GM12878 (cell line): Measurements from ENCODE around the gene PTPRF. TPM values are rescaled to one million over a fixed set of nuclear protein-coding genes. Genes with fewer than 3 reads are reported as not detected.

ENCODE experiments used
- ATAC-seq: fragments of 200-7000 bp; cut with Tn5 transposase; 3 replicates; pipeline ENCODE4 v1.9.1; 2020; ENCODE audit warnings: mild to moderate bottlenecking, moderate library complexity
- BruUV-seq: library from RNA; stranded (reverse); fragments of 400-500 nt; replicated peaks from 2 replicates; lab custom pipeline; 2021; lab: Mats Ljungman, UMichigan
- CTCF ChIA-PET: fragments of 300-600 bp; sonication (Branson Sonifier 250); formaldehyde crosslinking; extraction: SDS; loops from one replicate; lab custom pipeline; 2021; ENCODE audit warnings: inconsistent platforms; lab: Yijun Ruan, JAX
- POLR2A ChIA-PET: fragments of 350-600 bp; formaldehyde crosslinking; extraction: SDS; loops from one replicate; lab custom pipeline; 2021; ENCODE audit warnings: inconsistent platforms; lab: Charles Lee
- RAD21 ChIA-PET: fragments of 300-600 bp; sonication (Branson Sonifier 250); formaldehyde crosslinking; loops from one replicate; lab custom pipeline; 2023; ENCODE audit warnings: antibody characterized with exemption; ENCODE audit not compliant: unreplicated experiment; lab: Charles Lee
- SMC1A ChIA-PET: fragments of 300-600 bp; sonication (Branson Sonifier 250); formaldehyde crosslinking; loops from one replicate; lab custom pipeline; 2023; ENCODE audit not compliant: unreplicated experiment, uncharacterized antibody; lab: Charles Lee
- DNase-seq: peaks from one replicate; pipeline ENCODE4 v3.0.0-alpha.2; 2011; ENCODE audit warnings: low read depth, low spot score
- FAIRE-seq: peaks from 3 replicates; lab custom pipeline; 2011; peaks lifted over from hg19 to GRCh38; lab: Jason Lieb, UNC
- H2AFZ ChIP-seq: 2 replicates; pipeline ENCODE4 v1.6.0; 2011; ENCODE audit warnings: low read depth, low read length, control low read depth; ENCODE audit not compliant: control insufficient read depth
- H3K27ac ChIP-seq: 2 replicates; pipeline ENCODE4 v1.5.1; 2011; ENCODE audit warnings: control low read depth; ENCODE audit not compliant: control insufficient read depth, insufficient read depth
- H3K27me3 ChIP-seq, 2 experiments: replicated peaks in 1 of 2; 2 replicates each; pipeline versions ENCODE4 v1.6.0 to v1.6.1; 2011; ENCODE audit warnings: low read length in 1 of 2; ENCODE audit not compliant: control insufficient read depth in 2 of 2, insufficient read depth in 2 of 2
- H3K36me3 ChIP-seq, 2 experiments: 2 replicates each; pipeline ENCODE4 v1.5.1; 2011; ENCODE audit warnings: low read length in 1 of 2; ENCODE audit not compliant: control insufficient read depth in 2 of 2, insufficient read depth in 2 of 2
- H3K4me1 ChIP-seq: 2 replicates; pipeline ENCODE4 v1.6.1; 2011; ENCODE audit warnings: mild to moderate bottlenecking, low read length, moderate library complexity, mixed read lengths; ENCODE audit not compliant: control insufficient read depth, insufficient read depth
- H3K4me2 ChIP-seq: 2 replicates; pipeline ENCODE4 v1.6.0; 2011; ENCODE audit warnings: control low read depth; ENCODE audit not compliant: control insufficient read depth, insufficient read depth
- H3K4me3 ChIP-seq: fragments of 200-600 bp; sonication (generic); 2 replicates; pipeline ENCODE4 v1.5.1; 2016
- H3K79me2 ChIP-seq: 2 replicates; pipeline ENCODE4 v1.6.0; 2011; ENCODE audit warnings: low read length; ENCODE audit not compliant: control insufficient read depth, insufficient read depth
- H3K9ac ChIP-seq: 2 replicates; pipeline ENCODE4 v1.8.0; 2011; ENCODE audit warnings: low read length, control low read depth, mixed read lengths; ENCODE audit not compliant: control insufficient read depth, insufficient read depth
- H3K9me3 ChIP-seq: replicated peaks from 3 replicates; pipeline ENCODE4 v1.5.1; 2011; ENCODE audit warnings: mild to moderate bottlenecking, low read length; ENCODE audit not compliant: control insufficient read depth, insufficient read depth
- H4K20me1 ChIP-seq: 2 replicates; pipeline ENCODE4 v1.6.0; 2011; ENCODE audit not compliant: control insufficient read depth, insufficient read depth
- ATF7 ChIP-seq: fragments of 450-650 bp; IDR thresholded peaks from 2 replicates; pipeline ENCODE4 v1.6.1; 2016; ENCODE audit warnings: low read depth, mild to moderate bottlenecking
- CHD4 ChIP-seq: fragments of 200-600 bp; sonication (generic); IDR thresholded peaks from 2 replicates; pipeline ENCODE4 v1.6.1; 2016; ENCODE audit warnings: mild to moderate bottlenecking
- EZH2 ChIP-seq: IDR thresholded peaks from 2 replicates; pipeline ENCODE4 v1.6.1; 2012; ENCODE audit warnings: low read depth, mild to moderate bottlenecking, control low read depth, inconsistent platforms, low read length, borderline replicate concordance; ENCODE audit not compliant: control insufficient read depth
- FOXK2 ChIP-seq: fragments of 450-650 bp; IDR thresholded peaks from 2 replicates; pipeline ENCODE4 v1.6.1; 2017; ENCODE audit warnings: mild to moderate bottlenecking, moderate library complexity
- IRF4 ChIP-seq: IDR thresholded peaks from 2 replicates; pipeline ENCODE4 v1.6.1; 2011; ENCODE audit warnings: low read depth, low read length
- NBN ChIP-seq: fragments of 450-650 bp; IDR thresholded peaks from 2 replicates; pipeline ENCODE4 v1.6.1; 2016
- NFXL1 ChIP-seq: fragments of 450-650 bp; IDR thresholded peaks from 2 replicates; pipeline ENCODE4 v1.6.1; 2017; ENCODE audit warnings: antibody characterized with exemption, mild to moderate bottlenecking, borderline replicate concordance
- NR2C2 ChIP-seq: IDR thresholded peaks from 2 replicates; pipeline ENCODE4 v1.6.1; 2011; ENCODE audit warnings: borderline replicate concordance, low read depth; ENCODE audit not compliant: control insufficient read depth, insufficient read length
- RAD21 ChIP-seq: IDR thresholded peaks from 2 replicates; pipeline ENCODE4 v1.6.1; 2011; ENCODE audit warnings: mild to moderate bottlenecking, low read depth, low read length, moderate library complexity; ENCODE audit not compliant: insufficient read depth
- SP1 ChIP-seq: IDR thresholded peaks from one replicate; pipeline ENCODE4 v1.6.1; 2011; ENCODE audit warnings: low read depth, low read length
- TCF3 ChIP-seq: IDR thresholded peaks from 2 replicates; pipeline ENCODE4 v1.6.1; 2012; ENCODE audit warnings: low read depth, mild to moderate bottlenecking, low read length, borderline replicate concordance; ENCODE audit not compliant: insufficient read depth
- ZNF384 ChIP-seq: IDR thresholded peaks from 2 replicates; pipeline ENCODE4 v1.6.1; 2012; ENCODE audit warnings: low read depth, mild to moderate bottlenecking, low read length, improper control_type of control experiment, borderline replicate concordance
- WGBS: methylation state at CpG from one replicate; pipeline ENCODE4 v1.1.6; 2016; ENCODE audit warnings: low lambda C conversion rate; ENCODE audit not compliant: insufficient replicate concordance, insufficient coverage; ENCODE audit errors: missing lambda C conversion rate; 5-methylcytosine and 5-hydroxymethylcytosine counted together
- in situ Hi-C: fragments of 300-500 bp; cut with MboI; formaldehyde crosslinking; loops from 9 replicates; pipeline ENCODE4 v1.14.3; 2018; ENCODE audit warnings: mixed read lengths
- intact Hi-C: fragments of 100-400 bp; cut with micrococcal nuclease; formaldehyde crosslinking; loops from one replicate; pipeline ENCODE4 v1.14.2; 2022; ENCODE audit not compliant: unreplicated experiment
- polyA plus RNA-seq, 11 experiments: library from polyadenylated mRNA; depleted of rRNA in 4 of 11; unstranded in 6 of 11; stranded (reverse) in 5 of 11; fragments of >200 nt; fragmentation: Nextera tagmentation in 4 of 11; fragmentation: Illumina TruSeq in 1 of 11; extraction: Ambion mirVana in 4 of 11; extraction: Trizol in 1 of 11; gene quantifications; 1 replicate in 1 of 11; 2 replicates in 10 of 11; pipeline versions ENCODE4 v1.2.1 to v1.2.3, GENCODE V29; 2011 to 2016; ENCODE audit warnings: inconsistent platforms in 2 of 11, missing spikeins in 2 of 11, low read depth in 1 of 11
- total RNA-seq, 4 experiments: library from RNA; depleted of rRNA in 3 of 4; stranded (reverse); fragments of >200 nt in 3 of 4; fragmentation: Illumina TruSeq in 1 of 4; extraction: Trizol in 1 of 4; gene quantifications; 2 replicates each; pipeline versions ENCODE4 v1.2.1 to v1.2.3, GENCODE V29; 2013 to 2021
- TF ChIP-seq, protein P1 (sequence below): fragments of 450-650 bp; conservative IDR thresholded peaks from 2 replicates; pipeline ENCODE4 v1.6.1; 2017; ENCODE audit warnings: mild to moderate bottlenecking, moderate library complexity
- TF ChIP-seq, protein P2 (sequence below): IDR thresholded peaks from 2 replicates; pipeline ENCODE4 v1.6.1; 2012; ENCODE audit warnings: low read depth, low read length, improper control_type of control experiment
- TF ChIP-seq, protein P3 (sequence below): IDR thresholded peaks from 2 replicates; pipeline ENCODE4 v1.6.1; 2011; ENCODE audit warnings: mild to moderate bottlenecking, low read depth, low read length, moderate library complexity; ENCODE audit not compliant: insufficient replicate concordance

The PTPRF gene
- total and polyA plus RNA-seq, 10 of the 15 experiments (the other 5 are each of a cell fraction or from before 2014, with no cell fraction given): 0.04 to 2.6 (median 0.32) TPM

DNA sequence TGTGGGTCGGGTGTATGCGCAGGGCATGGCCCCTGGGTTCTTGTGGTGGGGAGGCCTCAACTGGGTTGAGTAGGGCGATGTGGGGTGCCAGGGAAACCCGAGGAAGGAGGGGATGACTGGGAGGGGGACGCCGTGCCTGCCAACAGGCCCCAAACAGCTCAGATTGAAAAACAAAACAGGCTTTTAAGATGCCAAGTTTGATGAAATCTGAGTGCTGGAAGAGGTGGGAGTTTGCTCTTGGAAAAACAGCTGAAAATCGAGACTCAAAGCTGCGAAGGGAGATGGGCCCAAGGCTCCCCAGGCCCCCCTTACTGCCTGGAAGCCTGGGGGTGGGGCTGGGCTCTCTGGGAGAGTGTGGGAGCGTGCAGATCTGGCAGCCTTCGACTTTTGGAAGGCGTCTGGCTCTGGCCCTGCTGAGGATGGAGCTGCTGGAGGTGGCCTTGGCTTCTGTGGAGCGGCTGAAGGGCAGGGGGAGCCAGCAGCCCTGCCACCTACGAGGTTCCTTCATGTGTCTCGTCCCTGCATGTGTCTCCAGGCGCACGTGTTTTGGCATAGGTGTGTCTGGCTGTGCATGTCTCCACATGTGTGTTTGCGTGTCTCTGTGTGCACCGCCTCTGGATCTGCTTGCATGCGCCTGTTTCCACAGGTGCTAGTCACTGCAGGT, 33.3 kb downstream of the PTPRF start (continued):
- TF ChIP-seq IRF4 (no peak), ZNF384 (no peak), CHD4 (no peak), NBN (no peak), FOXK2 (no peak)
- TF ChIP-seq, protein P1, sequence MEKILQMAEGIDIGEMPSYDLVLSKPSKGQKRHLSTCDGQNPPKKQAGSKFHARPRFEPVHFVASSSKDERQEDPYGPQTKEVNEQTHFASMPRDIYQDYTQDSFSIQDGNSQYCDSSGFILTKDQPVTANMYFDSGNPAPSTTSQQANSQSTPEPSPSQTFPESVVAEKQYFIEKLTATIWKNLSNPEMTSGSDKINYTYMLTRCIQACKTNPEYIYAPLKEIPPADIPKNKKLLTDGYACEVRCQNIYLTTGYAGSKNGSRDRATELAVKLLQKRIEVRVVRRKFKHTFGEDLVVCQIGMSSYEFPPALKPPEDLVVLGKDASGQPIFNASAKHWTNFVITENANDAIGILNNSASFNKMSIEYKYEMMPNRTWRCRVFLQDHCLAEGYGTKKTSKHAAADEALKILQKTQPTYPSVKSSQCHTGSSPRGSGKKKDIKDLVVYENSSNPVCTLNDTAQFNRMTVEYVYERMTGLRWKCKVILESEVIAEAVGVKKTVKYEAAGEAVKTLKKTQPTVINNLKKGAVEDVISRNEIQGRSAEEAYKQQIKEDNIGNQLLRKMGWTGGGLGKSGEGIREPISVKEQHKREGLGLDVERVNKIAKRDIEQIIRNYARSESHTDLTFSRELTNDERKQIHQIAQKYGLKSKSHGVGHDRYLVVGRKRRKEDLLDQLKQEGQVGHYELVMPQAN: no peak

DNA sequence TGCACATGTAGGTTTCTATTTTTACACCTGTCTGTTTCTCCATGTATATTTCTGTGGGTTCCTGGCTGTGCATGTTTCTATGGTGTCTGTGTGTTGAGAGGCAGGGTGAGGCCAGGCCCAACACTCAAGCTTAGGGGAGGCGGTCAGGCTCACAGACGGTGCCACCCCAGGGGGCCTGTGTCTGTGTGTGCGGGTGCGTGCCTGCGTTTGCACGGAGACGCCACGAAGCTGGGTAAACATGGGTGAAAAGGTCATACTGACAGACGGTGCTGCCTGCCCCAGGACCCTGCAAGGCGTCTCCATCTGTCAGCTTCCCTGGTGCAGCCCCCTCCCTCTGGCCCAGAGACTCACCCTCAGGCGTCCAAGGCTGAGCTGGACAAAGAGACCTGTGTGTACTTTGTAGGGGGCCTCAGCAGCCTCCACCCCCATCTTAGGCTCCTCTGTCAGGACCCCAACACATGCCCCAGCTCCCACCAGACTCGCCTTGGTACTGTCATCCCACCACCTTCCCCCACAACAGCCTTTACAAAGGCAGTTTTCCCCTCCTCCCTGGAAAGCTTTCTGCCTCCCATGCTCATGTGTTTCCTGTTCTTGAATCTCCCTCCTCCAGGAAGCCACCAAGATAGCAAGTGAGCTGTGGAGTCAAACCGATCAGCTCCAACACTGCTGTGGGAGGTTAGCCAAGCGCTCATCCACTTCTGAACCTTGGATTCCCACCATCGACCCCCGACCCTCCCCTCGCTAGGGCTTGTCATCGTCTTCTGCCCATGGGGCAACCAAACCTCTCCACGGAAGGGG, 34.1 kb downstream of the PTPRF start:
- ATAC-seq: no peak
- no peak overlapping the region for H3K27ac ChIP-seq
- H2AFZ ChIP-seq: no peak overlapping the region
- ChIA-PET RAD21 (interaction anchor here (1.0 kb wide), 1 partner anchor 89 kb away, joined by 3 read pairs; no protein-coding TSS in a partner anchor), POLR2A (no interaction called here)
- H3K4me2 ChIP-seq: no peak overlapping the region
- in situ Hi-C loops: no loop called here
- intact Hi-C loops: no loop called here
- H4K20me1 ChIP-seq: no peaks in the 10 kb centered on the region
- H3K79me2 ChIP-seq: no peaks in the 10 kb centered on the region
- H3K9ac ChIP-seq: no peak overlapping the region
- TF ChIP-seq SP1 (no peak), TCF3 (no peak), NFXL1 (no peak), ATF7 (no peak), NR2C2 (no peak), RAD21 (no peak), EZH2 (no peak)
- TF ChIP-seq, protein P2, sequence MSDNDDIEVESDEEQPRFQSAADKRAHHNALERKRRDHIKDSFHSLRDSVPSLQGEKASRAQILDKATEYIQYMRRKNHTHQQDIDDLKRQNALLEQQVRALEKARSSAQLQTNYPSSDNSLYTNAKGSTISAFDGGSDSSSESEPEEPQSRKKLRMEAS: no peak
- TF ChIP-seq, protein P3, sequence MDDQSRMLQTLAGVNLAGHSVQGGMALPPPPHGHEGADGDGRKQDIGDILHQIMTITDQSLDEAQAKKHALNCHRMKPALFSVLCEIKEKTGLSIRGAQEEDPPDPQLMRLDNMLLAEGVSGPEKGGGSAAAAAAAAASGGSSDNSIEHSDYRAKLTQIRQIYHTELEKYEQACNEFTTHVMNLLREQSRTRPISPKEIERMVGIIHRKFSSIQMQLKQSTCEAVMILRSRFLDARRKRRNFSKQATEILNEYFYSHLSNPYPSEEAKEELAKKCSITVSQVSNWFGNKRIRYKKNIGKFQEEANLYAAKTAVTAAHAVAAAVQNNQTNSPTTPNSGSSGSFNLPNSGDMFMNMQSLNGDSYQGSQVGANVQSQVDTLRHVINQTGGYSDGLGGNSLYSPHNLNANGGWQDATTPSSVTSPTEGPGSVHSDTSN: no peak
- TF ChIP-seq, all 136 proteins: peak for 0
- peaks cover 3% of the 10 kb centered on the region; the same call in 1 of the 2 replicates for H3K4me1 ChIP-seq
- no peaks in the 10 kb centered on the region for H3K36me3 ChIP-seq
- H3K27me3 ChIP-seq: peaks cover 0 to 4% of the 10 kb centered on the region in 2 experiments; a peak in 2 of 4 replicates
- 73% methylated on average over 19 of the region's 19 CpGs for WGBS
- FAIRE-seq: no peak
- ChIA-PET SMC1A (interaction anchor here (0.7 kb wide), 1 partner anchor 23 kb away, joined by 3 read pairs; no protein-coding TSS in a partner anchor), CTCF (interaction anchor here (0.6 kb wide), 1 partner anchor 199 kb away, joined by 3 read pairs; no protein-coding TSS in a partner anchor)
- DNase-seq: no peak
- no TSS peak for BruUV-seq
- H3K9me3 ChIP-seq: no peaks in the 10 kb centered on the region
- H3K4me3 ChIP-seq: no peak overlapping the region
